OCI-LY3 (cell line): ENCODE results near the gene CAMK1G.

ENCODE experiments used
- EZH2phosphoT487 ChIP-seq: fragments of 200-600 bp; shearing (Covaris generic); IDR thresholded peaks from 2 replicates; pipeline ENCODE4 v1.6.1; 2018; ENCODE audit warnings: antibody characterized with exemption, mixed run types, low read depth
- TF ChIP-seq, protein P1 (sequence below): fragments of 200-600, 300-600 bp; sonication (generic); IDR thresholded peaks from 2 replicates; pipeline ENCODE4 v1.5.1; 2014; ENCODE audit warnings: antibody characterized with exemption, low read length, low read depth

DNA sequence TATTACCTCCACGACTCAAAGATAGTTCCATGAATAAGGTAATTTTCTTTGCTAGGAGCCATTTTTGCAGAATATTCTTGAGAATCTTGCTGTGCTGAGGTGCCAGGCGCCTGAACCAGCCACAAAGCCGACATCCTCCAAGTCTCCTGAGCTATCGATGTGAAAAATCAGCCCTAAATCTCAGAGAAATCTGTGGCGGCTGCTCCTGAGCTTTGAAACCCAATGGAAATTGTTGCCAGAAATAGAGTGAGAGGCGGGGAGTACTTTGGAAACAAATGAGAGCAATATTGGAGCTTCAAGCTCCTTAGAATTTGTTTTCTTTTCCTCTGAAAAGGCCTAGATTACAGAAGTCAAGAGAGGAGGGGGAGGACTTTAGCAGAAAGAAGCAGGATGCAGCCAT, 6.3 kb downstream of the CAMK1G start:
- TF ChIP-seq, protein P1, sequence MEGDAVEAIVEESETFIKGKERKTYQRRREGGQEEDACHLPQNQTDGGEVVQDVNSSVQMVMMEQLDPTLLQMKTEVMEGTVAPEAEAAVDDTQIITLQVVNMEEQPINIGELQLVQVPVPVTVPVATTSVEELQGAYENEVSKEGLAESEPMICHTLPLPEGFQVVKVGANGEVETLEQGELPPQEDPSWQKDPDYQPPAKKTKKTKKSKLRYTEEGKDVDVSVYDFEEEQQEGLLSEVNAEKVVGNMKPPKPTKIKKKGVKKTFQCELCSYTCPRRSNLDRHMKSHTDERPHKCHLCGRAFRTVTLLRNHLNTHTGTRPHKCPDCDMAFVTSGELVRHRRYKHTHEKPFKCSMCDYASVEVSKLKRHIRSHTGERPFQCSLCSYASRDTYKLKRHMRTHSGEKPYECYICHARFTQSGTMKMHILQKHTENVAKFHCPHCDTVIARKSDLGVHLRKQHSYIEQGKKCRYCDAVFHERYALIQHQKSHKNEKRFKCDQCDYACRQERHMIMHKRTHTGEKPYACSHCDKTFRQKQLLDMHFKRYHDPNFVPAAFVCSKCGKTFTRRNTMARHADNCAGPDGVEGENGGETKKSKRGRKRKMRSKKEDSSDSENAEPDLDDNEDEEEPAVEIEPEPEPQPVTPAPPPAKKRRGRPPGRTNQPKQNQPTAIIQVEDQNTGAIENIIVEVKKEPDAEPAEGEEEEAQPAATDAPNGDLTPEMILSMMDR = no peak
- no peak for TF ChIP-seq EZH2phosphoT487
